Hematopoietic multipotent progenitor cell treated with erythropoietin and hydrocortisone succinate and interleukin-3 and kit ligand, for 17 days (in vitro differentiated cells): ENCODE measurements around the gene TXNL1.
"Not testable (repeated sequence)": the region's sequence is repeated elsewhere in the genome, so short reads cannot be mapped to it uniquely, and the experiment has no call there.

Source experiments
- DNase-seq: peaks from one replicate; pipeline ENCODE4 v3.0.0-alpha.2; 2015; ENCODE audit warnings: low spot score

The TXNL1 gene

GRCh38 chr18:56643381-56643780, 5.0 kb upstream of the TXNL1 start:
- no peak for DNase-seq

GRCh38 chr18:56641714-56642337, 3.4 kb upstream of the TXNL1 start:
- no peak for DNase-seq

- no peak for DNase-seq
Measured at GRCh38 chr18:56639571-56639970, 1.2 kb upstream of the TXNL1 start.

GRCh38 chr18:56639104-56639381, 651 bp upstream of the TXNL1 start:
- no peak for DNase-seq

GRCh38 chr18:56637711-56638231, 621 bp downstream of the TXNL1 start:
- DNase-seq, result peak; percentile 64

GRCh38 chr18:56637176-56637575, 1.2 kb downstream of the TXNL1 start:
- peak; percentile 61 for DNase-seq

- DNase-seq, result no peak
Measured at GRCh38 chr18:56635007-56635406, 3.4 kb downstream of the TXNL1 start.

GRCh38 chr18:56632070-56633022, 6.0 kb downstream of the TXNL1 start:
- peak; percentile 54 for DNase-seq

- DNase-seq, result no peak
Measured at GRCh38 chr18:56627991-56628390, 10.4 kb downstream of the TXNL1 start.

GRCh38 chr18:56615738-56616520, 22.5 kb downstream of the TXNL1 start:
- DNase-seq, result no peak

- no peak for DNase-seq
Measured at GRCh38 chr18:56606618-56607017, 31.8 kb downstream of the TXNL1 start.

GRCh38 chr18:56598422-56598821, 40.0 kb downstream of the TXNL1 start:
- no peak for DNase-seq

- no peak for DNase-seq
Measured at GRCh38 chr18:56593906-56594305, 44.5 kb downstream of the TXNL1 start.

- no peak for DNase-seq
Measured at GRCh38 chr18:56580026-56580425, 58.4 kb downstream of the TXNL1 start.

- DNase-seq, result no peak
Measured at GRCh38 chr18:56579451-56579850, 58.9 kb downstream of the TXNL1 start.

- DNase-seq, result no peak
Measured at GRCh38 chr18:56576826-56577573, 61.4 kb downstream of the TXNL1 start.

GRCh38 chr18:56575819-56576663, 62.4 kb downstream of the TXNL1 start:
- DNase-seq, result peak; percentile 41

- DNase-seq, result no peak
Measured at GRCh38 chr18:56574861-56575260, 63.5 kb downstream of the TXNL1 start.

- not testable (repeated sequence) for DNase-seq
Measured at GRCh38 chr18:56572267-56572666, 66.1 kb downstream of the TXNL1 start.

- DNase-seq, result no peak
Measured at GRCh38 chr18:56570978-56571377, 67.4 kb downstream of the TXNL1 start.

GRCh38 chr18:56569416-56569815, 69.0 kb downstream of the TXNL1 start:
- DNase-seq, result no peak
